Measurements from ENCODE around the gene LGR5. TPM values are rescaled to one million over a fixed set of nuclear protein-coding genes. Genes with fewer than 3 reads are reported as not detected.

Gene LGR5
- total and polyA plus RNA-seq, 9 of the 15 experiments (the other 6 are each of a cell fraction or from before 2014, with no cell fraction given) = not detected

DNA sequence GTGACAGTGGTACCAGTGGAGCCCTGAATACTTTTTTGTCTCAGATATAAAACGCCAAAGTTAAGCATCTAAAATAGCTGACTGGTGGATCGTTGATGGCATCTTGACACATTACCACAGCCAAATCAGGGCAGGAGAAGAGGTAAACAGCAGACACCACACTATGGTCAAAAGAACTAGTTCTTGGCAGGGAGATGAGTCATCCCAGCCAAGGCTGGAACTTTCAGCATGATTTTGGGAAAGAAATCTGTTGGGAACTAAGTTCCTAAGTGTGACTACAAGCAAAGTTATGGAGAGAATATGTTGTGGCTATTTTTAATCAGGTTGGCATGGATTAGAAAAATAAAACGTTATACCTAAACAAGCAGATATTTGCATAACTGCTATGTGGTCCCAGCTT lies 36.9 kb downstream of the LGR5 start (continued):
- TF ChIP-seq, protein P1, sequence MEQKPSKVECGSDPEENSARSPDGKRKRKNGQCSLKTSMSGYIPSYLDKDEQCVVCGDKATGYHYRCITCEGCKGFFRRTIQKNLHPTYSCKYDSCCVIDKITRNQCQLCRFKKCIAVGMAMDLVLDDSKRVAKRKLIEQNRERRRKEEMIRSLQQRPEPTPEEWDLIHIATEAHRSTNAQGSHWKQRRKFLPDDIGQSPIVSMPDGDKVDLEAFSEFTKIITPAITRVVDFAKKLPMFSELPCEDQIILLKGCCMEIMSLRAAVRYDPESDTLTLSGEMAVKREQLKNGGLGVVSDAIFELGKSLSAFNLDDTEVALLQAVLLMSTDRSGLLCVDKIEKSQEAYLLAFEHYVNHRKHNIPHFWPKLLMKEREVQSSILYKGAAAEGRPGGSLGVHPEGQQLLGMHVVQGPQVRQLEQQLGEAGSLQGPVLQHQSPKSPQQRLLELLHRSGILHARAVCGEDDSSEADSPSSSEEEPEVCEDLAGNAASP (IDR thresholded peaks at IDR 0.05) = no peak
- TF ChIP-seq ZSCAN32 (CRISPR knock-in tag; IDR thresholded peaks at IDR 0.05) = no peak
- TF ChIP-seq ZNF583 (CRISPR knock-in tag; IDR thresholded peaks at IDR 0.05) = no peak
- TF ChIP-seq ZNF263 (CRISPR knock-in tag; IDR thresholded peaks at IDR 0.05; ENCODE audit: borderline replicate concordance) = no peak
- no peak for TF ChIP-seq TCFL5 (CRISPR knock-in tag; conservative IDR thresholded peaks at IDR 0.05)

DNA sequence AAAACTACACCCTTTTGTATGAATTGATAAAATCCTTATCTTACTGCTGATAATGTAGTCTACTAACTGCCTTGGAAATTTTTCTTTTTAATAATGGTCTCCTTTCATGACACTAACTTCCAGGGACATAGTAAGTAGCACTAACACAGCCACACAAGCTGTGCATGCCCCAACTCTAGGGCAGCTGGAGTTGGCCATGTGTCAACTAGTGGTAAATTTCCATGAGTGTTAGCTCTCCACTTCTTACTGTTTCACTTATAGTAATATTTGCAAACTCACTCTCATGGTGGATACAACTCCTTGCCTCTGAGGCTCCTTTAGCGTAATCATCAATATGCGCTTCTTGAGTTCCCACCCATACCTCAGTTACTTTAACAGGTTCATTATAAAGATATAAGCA lies 38.0 kb downstream of the LGR5 start:
- CTCF ChIA-PET (ENCODE audit: low intra/inter-chr PET ratio) = no interaction called here
- Histone ChIP-seq H3K4me3 (no peak overlapping the region), H3K79me2 (ENCODE audit: control insufficient read depth, insufficient read depth, low read length) (no peaks in the 10 kb centered on the region), H3K27ac (ENCODE audit: extremely low read depth, low read depth, low read length) (no peak overlapping the region), H3K27me3 (ENCODE audit: control insufficient read depth in 2 of 2, insufficient read depth in 2 of 2, low read length in 2 of 2) (peaks cover 0 to 4% of the 10 kb centered on the region in 2 experiments; a peak in 1 of 5 replicates), H3K9me1 (ENCODE audit: control insufficient read depth, insufficient read depth, low read length) (no peaks in the 10 kb centered on the region), H3K9ac (ENCODE audit: insufficient read depth in 1 of 2, low read depth in 2 of 2, low read length in 2 of 2) (no peak overlapping the region), H3K9me3 (replicated peaks; ENCODE audit: control insufficient read depth, insufficient read depth, low read depth, low read length) (no peaks in the 10 kb centered on the region), H3K4me2 (ENCODE audit: insufficient read depth, low read length) (no peak overlapping the region), H4K20me1 (replicated peaks; ENCODE audit: control insufficient read depth, insufficient read depth, low read length) (no peaks in the 10 kb centered on the region), H3K4me1 (replicated peaks in 1 of 2; ENCODE audit: control insufficient read depth in 2 of 2, insufficient read depth in 2 of 2, low read length in 2 of 2) (no peaks in the 10 kb centered on the region), H3K36me3 (ENCODE audit: control insufficient read depth, insufficient read depth, low read length) (no peaks in the 10 kb centered on the region), H2AFZ (ENCODE audit: low read depth, low read length) (no peak overlapping the region)
- intact Hi-C loops (cut with micrococcal nuclease) = no loop called here
- no TSS peak for BruUV-seq (replicated peaks)
- no peak for DNase-seq (ENCODE audit: extremely low read depth in 1 of 4, low spot score in 3 of 4)
- in situ Hi-C loops (cut with MboI) = no loop called here
- no peak for ATAC-seq
- no peak for TF ChIP-seq ZNF146 (CRISPR knock-in tag; IDR thresholded peaks at IDR 0.05; ENCODE audit: unreplicated experiment)
- POLR2A ChIA-PET = interaction anchor here (0.6 kb wide), 1 partner anchor 272 kb away, joined by 4 read pairs; no protein-coding TSS in a partner anchor
- WGBS (ENCODE audit: insufficient coverage, low coverage, missing lambda C conversion rate) = 5% methylated on average over 2 of the region's 2 CpGs
- FAIRE-seq = no peak

Data from K562 (cell line).